Adrenal gland (tissue), 12 donors: ENCODE data around the gene RASSF8. TPM values are rescaled to one million over a fixed set of nuclear protein-coding genes. Genes with fewer than 3 reads are reported as not detected.

Source experiments
- DNase-seq, 7 donors: peaks; one replicate each; pipeline ENCODE4 v3.0.0-alpha.2; 2019 to 2020
- H3K27ac ChIP-seq, 5 donors: fragments of 200-600 bp; sonication (generic) in 4 of 5; 1 replicate in 3 of 5; 2 replicates in 2 of 5; pipeline versions ENCODE4 v1.5.1 to v1.8.0; 2016 to 2020; ENCODE audit warnings: mild to moderate bottlenecking in 1 of 5
- H3K27me3 ChIP-seq: fragments of 200-600 bp; 2 replicates; pipeline ENCODE4 v1.8.0; 2021
- H3K36me3 ChIP-seq, 2 donors: fragments of 200-600 bp; replicated peaks in 1 of 2; 1 replicate in 1 of 2; 2 replicates in 1 of 2; pipeline versions ENCODE4 v1.5.1 to v1.8.0; 2018 to 2022
- H3K4me1 ChIP-seq, 2 donors: fragments of 200-600 bp; replicated peaks in 1 of 2; 1 replicate in 1 of 2; 2 replicates in 1 of 2; pipeline versions ENCODE4 v1.5.1 to v1.8.0; 2018 to 2021
- H3K4me3 ChIP-seq, 4 donors: fragments of 200-600 bp; sonication (generic) in 3 of 4; one replicate each; pipeline ENCODE4 v1.5.1; 2016 to 2018
- H3K9me3 ChIP-seq, 3 donors: fragments of 200-600 bp; sonication (generic) in 1 of 3; replicated peaks in 1 of 3; 1 replicate in 2 of 3; 2 replicates in 1 of 3; pipeline versions ENCODE4 v1.5.1 to v1.8.0; 2016 to 2021
- POLR2A ChIP-seq, 2 donors: fragments of 450-650 bp; IDR thresholded peaks; one replicate each; pipeline ENCODE4 v1.6.1; 2017; ENCODE audit warnings: antibody characterized with exemption in 2 of 2, mild to moderate bottlenecking in 2 of 2, moderate library complexity in 1 of 2
- WGBS, 4 donors: extraction: QIAGEN DNeasy Blood & Tissue Kit in 2 of 4; methylation state at CpG; one replicate each; pipeline versions ENCODE4 v1.1.5 to v1.1.7; 2013 to 2017; 5-methylcytosine and 5-hydroxymethylcytosine counted together
- intact Hi-C, 2 donors: fragments of 100-400 bp; cut with DNase I; formaldehyde crosslinking; loops; one replicate each; pipeline versions ENCODE4 v1.14.1 to v1.15.0; 2022 to 2023
- polyA plus RNA-seq, 3 donors: library from polyadenylated mRNA; stranded (reverse); fragments of 200-250 nt in 2 of 3; fragments of 350-450 nt in 1 of 3; fragmentation: Illumina TruSeq in 1 of 3; extraction: RNeasy Lipid Tissue Mini Kit (QIAGEN cat#74804) in 1 of 3; gene quantifications; one replicate each; pipeline ENCODE4 v1.2.3, GENCODE V29; 2013 to 2014
- total RNA-seq, 9 donors: library from RNA; depleted of rRNA in 4 of 9; stranded (reverse); fragments of >200 nt in 4 of 9; fragments of 120-200 nt in 1 of 9; fragmentation: NEBNext Ultra II Directional in 1 of 9; extraction: Animal tissue kit (Norgen Biotek cat#: 25700) in 1 of 9; gene quantifications; one replicate each; pipeline versions ENCODE4 v1.1.0 to v1.2.4, GENCODE V29; 2013 to 2023
- TF ChIP-seq, protein P1 (sequence below), 6 experiments: fragments of 450-650 bp in 4 of 6; fragments of 200-600 bp in 2 of 6; sonication (generic) in 1 of 6; IDR thresholded peaks; 1 replicate in 5 of 6; 2 replicates in 1 of 6; pipeline versions ENCODE4 v1.5.1 to v1.8.0; 2016 to 2021; ENCODE audit warnings: antibody characterized with exemption in 6 of 6, mild to moderate bottlenecking in 2 of 6, moderate library complexity in 1 of 6
- donor health status: healthy with polysubstance abuse.
- donor health status: Bipolar disorder and iron deficiency.
- donor health status: DM: yes; HTN: yes; CAD: no.
- donor health status: DM: no; HTN: no; CAD: no.
- donor health status: DM: no; HTN: no; CAD: no.
- donor health status: DM: yes; HTN: yes; CAD: no.

The RASSF8 gene
- total and polyA plus RNA-seq, 12 donors = 6.5 to 85.7 (median 43.9) TPM

- Histone ChIP-seq H3K4me1 (peaks cover 0 to 54% of the 10 kb centered on the region in 2 donors), H3K27ac (no peak overlapping the region), H3K4me3 (no peak overlapping the region), H3K27me3 (no peaks in the 10 kb centered on the region), H3K9me3 (no peaks in the 10 kb centered on the region), H3K36me3 (no peaks in the 10 kb centered on the region)
- TF ChIP-seq, protein P1, sequence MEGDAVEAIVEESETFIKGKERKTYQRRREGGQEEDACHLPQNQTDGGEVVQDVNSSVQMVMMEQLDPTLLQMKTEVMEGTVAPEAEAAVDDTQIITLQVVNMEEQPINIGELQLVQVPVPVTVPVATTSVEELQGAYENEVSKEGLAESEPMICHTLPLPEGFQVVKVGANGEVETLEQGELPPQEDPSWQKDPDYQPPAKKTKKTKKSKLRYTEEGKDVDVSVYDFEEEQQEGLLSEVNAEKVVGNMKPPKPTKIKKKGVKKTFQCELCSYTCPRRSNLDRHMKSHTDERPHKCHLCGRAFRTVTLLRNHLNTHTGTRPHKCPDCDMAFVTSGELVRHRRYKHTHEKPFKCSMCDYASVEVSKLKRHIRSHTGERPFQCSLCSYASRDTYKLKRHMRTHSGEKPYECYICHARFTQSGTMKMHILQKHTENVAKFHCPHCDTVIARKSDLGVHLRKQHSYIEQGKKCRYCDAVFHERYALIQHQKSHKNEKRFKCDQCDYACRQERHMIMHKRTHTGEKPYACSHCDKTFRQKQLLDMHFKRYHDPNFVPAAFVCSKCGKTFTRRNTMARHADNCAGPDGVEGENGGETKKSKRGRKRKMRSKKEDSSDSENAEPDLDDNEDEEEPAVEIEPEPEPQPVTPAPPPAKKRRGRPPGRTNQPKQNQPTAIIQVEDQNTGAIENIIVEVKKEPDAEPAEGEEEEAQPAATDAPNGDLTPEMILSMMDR (IDR thresholded peaks at IDR 0.05) = no peak
- TF ChIP-seq POLR2A (IDR thresholded peaks at IDR 0.05) = no peak
- 72 to 84% (median 82%) methylated on average over 7 to 8 of the region's 8 CpGs for WGBS, 4 donors
- intact Hi-C loops = no loop called here
- DNase-seq = no peak
These were observed 27.1 kb downstream of the RASSF8 start for GRCh38 chr12:25985316-25986175.

DNA sequence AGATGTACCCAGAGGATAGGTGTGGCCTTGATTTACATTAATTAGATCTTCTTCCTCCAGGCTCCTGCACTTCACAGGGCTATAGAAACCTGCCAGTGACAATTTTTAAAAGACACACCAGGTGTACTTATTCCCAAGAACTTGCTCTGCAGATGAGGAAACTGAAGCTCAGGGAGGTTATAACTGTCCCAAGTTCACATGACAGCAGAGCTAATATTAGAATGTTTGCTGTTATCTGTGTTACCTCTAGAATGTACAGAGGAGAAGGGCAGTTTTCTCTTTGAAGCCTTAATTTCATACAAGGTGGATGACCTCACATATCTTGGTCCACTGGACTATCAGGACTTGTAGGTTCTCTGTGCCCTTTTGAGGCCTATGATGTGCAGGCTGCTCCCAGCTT, 27.7 kb downstream of the RASSF8 start:
- TF ChIP-seq, protein P1 (IDR thresholded peaks at IDR 0.05) = no peak
- no peak for TF ChIP-seq POLR2A (IDR thresholded peaks at IDR 0.05)

DNA sequence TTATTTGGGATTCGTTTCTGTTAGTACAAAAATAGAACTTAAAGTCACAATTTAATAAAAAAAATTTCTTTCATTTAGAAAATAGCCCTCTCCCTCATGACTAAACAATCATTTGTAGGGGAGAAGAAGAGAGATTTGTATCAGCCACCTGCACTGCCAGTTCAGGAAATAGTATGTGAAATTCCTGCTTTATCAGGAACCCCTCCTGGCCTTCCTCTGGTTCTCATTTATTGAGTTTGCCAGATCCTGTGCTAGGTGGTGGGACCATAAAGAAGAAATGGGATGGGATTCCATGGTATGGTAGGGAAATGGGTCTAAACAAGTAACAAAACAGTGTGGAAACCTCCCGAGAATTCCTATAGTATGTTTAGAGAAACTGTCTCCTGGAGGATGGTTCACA, 30.0 kb downstream of the RASSF8 start:
- Histone ChIP-seq H3K36me3 (no peaks in the 10 kb centered on the region), H3K9me3 (no peaks in the 10 kb centered on the region), H3K4me1 (peaks cover 0 to 36% of the 10 kb centered on the region in 2 donors), H3K27ac (no peak overlapping the region), H3K27me3 (no peaks in the 10 kb centered on the region), H3K4me3 (no peak overlapping the region)
- 47 to 59% (median 55%) methylated on average over 2 of the region's 2 CpGs for WGBS, 4 donors
- no peak for DNase-seq
- TF ChIP-seq POLR2A (IDR thresholded peaks at IDR 0.05) = no peak
- TF ChIP-seq, protein P1 (IDR thresholded peaks at IDR 0.05) = no peak
- intact Hi-C loops = no loop called here

More for the DNA sequence above, 27.7 kb downstream of the RASSF8 start:
- Histone ChIP-seq H3K27me3 (no peaks in the 10 kb centered on the region), H3K4me3 (no peak overlapping the region), H3K36me3 (no peaks in the 10 kb centered on the region), H3K27ac (no peak overlapping the region), H3K4me1 (peaks cover 0 to 52% of the 10 kb centered on the region in 2 donors), H3K9me3 (no peaks in the 10 kb centered on the region)
- intact Hi-C loops = no loop called here
- no peak for DNase-seq

GRCh38 chr12:25990495-25990894, 32.0 kb downstream of the RASSF8 start:
- Histone ChIP-seq H3K27me3 (no peaks in the 10 kb centered on the region), H3K4me3 (no peak overlapping the region), H3K27ac (no peak overlapping the region), H3K36me3 (no peaks in the 10 kb centered on the region), H3K9me3 (no peaks in the 10 kb centered on the region), H3K4me1 (peaks cover 6 to 28% of the 10 kb centered on the region in 2 donors)
- 84 to 93% (median 88%) methylated on average over 2 of the region's 2 CpGs for WGBS, 4 donors
- TF ChIP-seq, protein P1 (IDR thresholded peaks at IDR 0.05) = no peak
- TF ChIP-seq POLR2A (IDR thresholded peaks at IDR 0.05) = no peak
- DNase-seq = no peak
- intact Hi-C loops = no loop called here
